HG02852 (cell line): ENCODE data around the gene SULT4A1.

Experiments
- ATAC-seq: cut with Tn5 transposase; IDR thresholded peaks from one replicate; pipeline ENCODE4 v1.9.1; 2021; ENCODE audit warnings: mild to moderate bottlenecking, moderate library complexity; ENCODE audit not compliant: unreplicated experiment

The SULT4A1 gene

GRCh38 chr22:43829904-43830851 lies 32.1 kb downstream of the SULT4A1 start:
- no peak for ATAC-seq

- ATAC-seq = no peak
These were observed 33.1 kb downstream of the SULT4A1 start for GRCh38 chr22:43828998-43829782.

- no peak for ATAC-seq
These were observed 33.7 kb downstream of the SULT4A1 start for GRCh38 chr22:43828725-43828997.

GRCh38 chr22:43827926-43828724 lies 34.2 kb downstream of the SULT4A1 start:
- ATAC-seq = no peak

GRCh38 chr22:43827003-43827735 lies 35.1 kb downstream of the SULT4A1 start:
- ATAC-seq = no peak

GRCh38 chr22:43826142-43827002 lies 35.9 kb downstream of the SULT4A1 start:
- ATAC-seq = no peak

- no peak for ATAC-seq
These were observed 36.7 kb downstream of the SULT4A1 start for GRCh38 chr22:43825651-43826050.

GRCh38 chr22:43824724-43825420 lies 37.4 kb downstream of the SULT4A1 start:
- ATAC-seq = no peak

GRCh38 chr22:43823911-43824665 lies 38.2 kb downstream of the SULT4A1 start:
- no peak for ATAC-seq

- no peak for ATAC-seq
These were observed 38.9 kb downstream of the SULT4A1 start for GRCh38 chr22:43823353-43823908.

GRCh38 chr22:43821606-43822425 lies 40.5 kb downstream of the SULT4A1 start:
- ATAC-seq = no peak

- no peak for ATAC-seq
These were observed 41.5 kb downstream of the SULT4A1 start for GRCh38 chr22:43820651-43821305.

- no peak for ATAC-seq
These were observed 42.2 kb downstream of the SULT4A1 start for GRCh38 chr22:43819931-43820640.

GRCh38 chr22:43819421-43819921 lies 42.8 kb downstream of the SULT4A1 start:
- no peak for ATAC-seq

GRCh38 chr22:43818981-43819380 lies 43.3 kb downstream of the SULT4A1 start:
- ATAC-seq = no peak

GRCh38 chr22:43817402-43817801 lies 44.9 kb downstream of the SULT4A1 start:
- ATAC-seq = no peak
